Omental fat pad (tissue), 4 donors: ENCODE results near the gene EME2. TPM values are rescaled to one million over a fixed set of nuclear protein-coding genes. Genes with fewer than 3 reads are reported as not detected.

ENCODE experiments used
- ATAC-seq: fragments of 150-250 bp; one replicate; pipeline ENCODE4 v1.9.1; 2016; ENCODE audit warnings: mild to moderate bottlenecking, moderate library complexity; ENCODE audit not compliant: low FRiP score
- DNase-seq: peaks from one replicate; pipeline ENCODE4 v3.0.0-alpha.2; 2019; ENCODE audit warnings: low spot score
- total RNA-seq, 4 donors: library from RNA; depleted of rRNA; stranded (reverse); fragments of >200 nt; gene quantifications; one replicate each; pipeline ENCODE4 v1.1.0, GENCODE V29; 2016
- TF ChIP-seq, protein P1 (sequence below), 3 donors: fragments of 450-650 bp; IDR thresholded peaks; one replicate each; pipeline ENCODE4 v1.5.1; 2016 to 2017; ENCODE audit warnings: antibody characterized with exemption in 3 of 3, mild to moderate bottlenecking in 3 of 3, moderate library complexity in 2 of 3

The EME2 gene
- total RNA-seq, 4 donors from 2014 or later: 5.9 to 16.2 (median 7.1) TPM

DNA sequence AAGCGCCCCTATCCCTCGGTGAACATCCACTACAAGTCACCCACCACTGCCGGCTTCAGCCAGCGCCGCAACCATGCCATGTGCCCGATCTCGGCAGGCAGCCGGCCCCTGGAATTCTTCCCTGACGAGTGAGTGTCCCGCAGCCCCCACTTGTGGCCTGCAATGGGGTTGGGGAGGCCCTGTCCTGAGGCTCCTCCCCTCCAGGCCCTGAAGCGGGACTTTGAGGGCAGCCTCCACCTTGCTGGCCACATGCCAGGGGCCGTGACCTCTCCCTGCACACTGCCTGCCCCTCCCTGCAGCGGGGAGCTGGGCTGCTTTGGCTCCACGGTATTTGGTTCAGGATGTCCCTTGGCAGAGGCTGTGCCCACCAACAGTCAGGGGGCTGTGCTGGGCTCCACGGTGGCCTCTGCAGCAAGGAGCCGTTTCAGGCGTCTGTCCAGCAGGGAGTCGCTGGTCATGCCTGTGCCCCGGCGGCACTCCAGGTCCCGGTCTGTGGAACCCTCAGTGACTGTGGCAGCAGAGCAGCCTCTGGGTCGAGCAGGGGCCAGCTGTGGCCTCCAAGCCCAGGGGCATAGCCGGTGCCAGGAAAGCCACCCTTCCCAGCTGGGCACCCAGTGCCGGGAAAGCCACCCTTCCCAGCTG is 9.6 kb upstream of the EME2 start:
- DNase-seq (no peak), ATAC-seq (no peak)

DNA sequence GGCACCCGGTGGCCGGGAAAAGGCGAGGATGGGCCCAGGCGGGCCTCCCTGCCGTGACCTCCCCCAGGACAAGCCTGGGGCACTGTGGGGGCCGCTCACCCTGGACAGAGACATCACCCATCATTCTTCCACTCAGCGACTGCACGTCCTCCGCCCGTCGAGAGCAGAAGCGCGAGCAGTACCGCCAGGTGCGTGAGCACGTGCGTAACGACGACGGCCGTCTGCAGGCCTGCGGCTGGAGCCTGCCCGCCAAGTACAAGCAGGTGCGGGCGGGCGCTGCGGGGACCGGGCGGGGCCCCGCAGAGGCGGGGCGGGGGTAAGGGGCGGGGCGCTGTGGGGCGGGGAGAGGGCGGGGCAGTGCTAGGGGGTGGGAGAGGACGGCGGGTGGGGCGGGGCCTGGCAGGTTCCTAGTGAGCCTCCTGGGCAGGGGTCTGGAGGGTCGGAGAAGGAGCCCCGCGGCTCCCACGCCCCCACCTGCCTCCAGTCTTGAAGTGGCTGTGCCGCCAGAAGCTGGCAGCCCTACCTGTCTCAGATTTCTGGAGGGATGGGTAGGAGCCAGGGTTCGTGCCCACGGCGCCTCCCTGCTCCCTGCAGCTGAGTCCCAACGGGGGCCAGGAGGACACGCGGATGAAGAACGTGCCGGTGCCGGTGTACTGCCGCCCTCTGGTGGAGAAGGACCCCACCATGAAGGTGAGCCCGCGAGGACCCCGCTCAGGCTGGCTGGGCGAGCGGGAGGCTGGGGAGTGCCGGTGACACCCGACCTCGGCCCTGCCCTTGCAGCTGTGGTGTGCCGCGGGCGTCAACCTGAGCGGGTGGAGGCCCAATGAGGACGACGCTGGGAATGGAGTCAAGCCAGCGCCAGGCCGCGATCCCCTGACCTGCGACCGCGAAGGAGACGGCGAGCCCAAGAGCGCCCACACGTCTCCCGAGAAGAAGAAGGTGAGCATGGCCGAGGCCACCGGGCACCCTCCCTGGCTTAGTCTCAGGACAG is 8.8 kb upstream of the EME2 start:
- TF ChIP-seq, protein P1, sequence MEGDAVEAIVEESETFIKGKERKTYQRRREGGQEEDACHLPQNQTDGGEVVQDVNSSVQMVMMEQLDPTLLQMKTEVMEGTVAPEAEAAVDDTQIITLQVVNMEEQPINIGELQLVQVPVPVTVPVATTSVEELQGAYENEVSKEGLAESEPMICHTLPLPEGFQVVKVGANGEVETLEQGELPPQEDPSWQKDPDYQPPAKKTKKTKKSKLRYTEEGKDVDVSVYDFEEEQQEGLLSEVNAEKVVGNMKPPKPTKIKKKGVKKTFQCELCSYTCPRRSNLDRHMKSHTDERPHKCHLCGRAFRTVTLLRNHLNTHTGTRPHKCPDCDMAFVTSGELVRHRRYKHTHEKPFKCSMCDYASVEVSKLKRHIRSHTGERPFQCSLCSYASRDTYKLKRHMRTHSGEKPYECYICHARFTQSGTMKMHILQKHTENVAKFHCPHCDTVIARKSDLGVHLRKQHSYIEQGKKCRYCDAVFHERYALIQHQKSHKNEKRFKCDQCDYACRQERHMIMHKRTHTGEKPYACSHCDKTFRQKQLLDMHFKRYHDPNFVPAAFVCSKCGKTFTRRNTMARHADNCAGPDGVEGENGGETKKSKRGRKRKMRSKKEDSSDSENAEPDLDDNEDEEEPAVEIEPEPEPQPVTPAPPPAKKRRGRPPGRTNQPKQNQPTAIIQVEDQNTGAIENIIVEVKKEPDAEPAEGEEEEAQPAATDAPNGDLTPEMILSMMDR (IDR thresholded peaks at IDR 0.05): no peak
- ATAC-seq: no peak
- no peak for DNase-seq

More for the DNA sequence above, 9.6 kb upstream of the EME2 start:
- TF ChIP-seq, protein P1 (IDR thresholded peaks at IDR 0.05): no peak

DNA sequence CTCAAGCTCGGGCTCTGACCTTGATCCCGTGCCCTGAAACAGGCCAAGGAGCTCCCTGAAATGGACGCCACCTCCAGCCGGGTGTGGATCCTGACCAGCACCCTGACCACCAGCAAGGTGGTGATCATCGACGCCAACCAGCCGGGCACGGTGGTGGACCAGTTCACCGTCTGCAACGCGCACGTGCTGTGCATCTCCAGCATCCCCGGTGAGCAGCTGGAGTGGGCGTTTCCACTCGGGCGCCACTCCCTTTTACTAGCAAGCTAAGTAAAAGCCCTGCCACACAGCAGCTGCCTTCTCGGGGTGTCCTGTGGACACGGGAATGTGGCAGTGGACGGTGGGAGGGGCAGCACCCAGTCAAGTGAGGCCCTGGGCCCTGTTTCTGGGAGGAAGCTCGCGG is 7.6 kb upstream of the EME2 start:
- TF ChIP-seq, protein P1 (IDR thresholded peaks at IDR 0.05): no peak
- ATAC-seq: no peak
- DNase-seq: no peak

DNA sequence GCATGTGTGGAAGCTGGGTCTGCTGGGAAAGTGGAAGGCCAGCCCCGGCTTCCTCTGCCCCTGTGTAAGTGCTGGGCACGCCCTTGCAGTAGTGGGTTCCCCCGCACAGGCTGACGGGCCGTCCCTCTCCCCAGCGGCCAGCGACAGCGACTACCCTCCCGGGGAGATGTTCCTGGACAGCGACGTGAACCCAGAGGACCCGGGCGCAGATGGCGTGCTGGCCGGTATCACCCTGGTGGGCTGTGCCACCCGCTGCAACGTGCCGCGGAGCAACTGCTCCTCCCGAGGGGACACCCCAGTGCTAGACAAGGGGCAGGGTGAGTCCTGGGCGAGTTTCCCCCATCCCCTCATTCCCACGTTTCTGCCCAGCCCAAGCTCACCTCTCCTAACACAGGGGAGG is 6.8 kb upstream of the EME2 start:
- DNase-seq (no peak), ATAC-seq (no peak)
- TF ChIP-seq, protein P1 (IDR thresholded peaks at IDR 0.05): no peak

DNA sequence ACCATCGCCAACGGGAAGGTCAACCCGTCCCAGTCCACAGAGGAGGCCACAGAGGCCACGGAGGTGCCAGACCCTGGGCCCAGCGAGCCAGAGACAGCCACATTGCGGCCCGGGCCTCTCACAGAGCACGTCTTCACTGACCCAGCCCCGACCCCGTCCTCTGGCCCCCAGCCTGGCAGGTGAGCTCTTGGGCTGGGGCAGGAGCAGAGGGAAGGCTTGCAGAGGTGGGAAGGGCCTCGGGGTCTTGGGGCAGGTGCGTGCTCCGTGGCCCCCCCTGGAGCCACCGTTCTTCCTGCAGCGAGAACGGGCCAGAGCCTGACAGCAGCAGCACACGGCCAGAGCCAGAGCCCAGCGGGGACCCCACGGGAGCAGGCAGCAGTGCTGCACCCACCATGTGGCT is 6.4 kb upstream of the EME2 start:
- ATAC-seq (no peak), DNase-seq (no peak)
- TF ChIP-seq, protein P1 (IDR thresholded peaks at IDR 0.05): no peak

DNA sequence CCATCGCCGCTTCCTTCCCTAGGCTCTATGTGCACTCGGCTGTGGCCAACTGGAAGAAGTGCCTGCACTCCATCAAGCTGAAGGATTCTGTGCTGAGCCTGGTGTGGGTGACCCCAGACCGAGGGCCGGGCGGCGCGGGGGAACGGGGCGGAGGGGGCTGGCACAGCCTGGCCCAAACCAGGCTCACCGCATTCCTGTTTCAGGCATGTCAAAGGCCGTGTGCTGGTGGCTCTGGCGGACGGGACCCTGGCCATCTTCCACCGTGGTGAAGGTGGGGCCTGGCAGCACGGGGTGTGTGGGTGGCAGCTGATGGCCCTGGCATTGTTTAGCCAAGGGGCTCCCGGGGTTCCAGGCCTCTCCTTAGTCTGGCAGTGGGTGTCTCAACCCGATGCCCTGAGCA is 5.9 kb upstream of the EME2 start:
- TF ChIP-seq, protein P1 (IDR thresholded peaks at IDR 0.05): no peak

More for the DNA sequence above, 5.9 kb upstream of the EME2 start:
- DNase-seq: no peak
- no peak for ATAC-seq
